GM19193 (cell line): ENCODE results near the gene MPIG6B.

Experiments used
- POLR2A ChIP-seq: IDR thresholded peaks from 4 replicates; pipeline ENCODE4 v1.6.1; 2011; ENCODE audit not compliant: insufficient read depth, insufficient read length; ENCODE audit errors: extremely low read depth

Gene MPIG6B

DNA sequence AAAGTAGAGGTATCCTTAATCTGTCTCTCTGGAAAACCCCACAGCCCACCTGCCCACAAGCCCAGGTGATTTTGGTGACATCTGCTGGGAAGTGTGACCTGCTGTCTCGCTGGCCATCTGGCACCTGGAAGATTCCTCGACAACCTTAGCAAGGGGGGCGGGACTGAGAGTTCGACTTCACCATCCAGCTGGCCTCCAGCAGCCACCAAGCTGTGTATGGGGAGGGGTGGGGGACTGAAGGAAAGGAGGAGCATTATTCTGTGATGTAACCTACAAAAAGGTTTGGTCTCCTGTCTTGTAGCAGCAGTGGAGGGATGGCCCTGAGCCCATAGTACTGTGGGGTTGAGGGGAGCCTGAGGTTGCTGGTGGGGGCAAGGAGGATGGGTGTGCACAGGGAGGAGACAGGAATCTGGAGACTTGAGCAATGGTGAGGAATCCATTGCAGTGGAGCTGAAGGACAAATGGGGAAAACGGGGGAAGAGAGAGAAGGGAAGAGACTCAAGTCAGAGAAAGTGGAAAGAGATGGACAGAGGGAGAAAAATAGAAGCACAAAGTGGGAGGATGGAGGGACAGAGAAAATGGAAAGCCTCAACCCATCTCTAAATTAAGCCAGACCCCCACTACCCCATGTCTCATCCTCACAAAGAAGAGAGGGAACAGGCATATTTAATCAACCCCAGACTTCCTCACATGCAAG lies 12.5 kb upstream of the MPIG6B start:
- no peak for TF ChIP-seq POLR2A

GRCh38 chr6:31711233-31711632 lies 11.9 kb upstream of the MPIG6B start:
- TF ChIP-seq POLR2A = no peak

GRCh38 chr6:31712296-31712695 lies 10.9 kb upstream of the MPIG6B start:
- TF ChIP-seq POLR2A = no peak

- no peak for TF ChIP-seq POLR2A
Measured at GRCh38 chr6:31713465-31713864, 9.7 kb upstream of the MPIG6B start.

DNA sequence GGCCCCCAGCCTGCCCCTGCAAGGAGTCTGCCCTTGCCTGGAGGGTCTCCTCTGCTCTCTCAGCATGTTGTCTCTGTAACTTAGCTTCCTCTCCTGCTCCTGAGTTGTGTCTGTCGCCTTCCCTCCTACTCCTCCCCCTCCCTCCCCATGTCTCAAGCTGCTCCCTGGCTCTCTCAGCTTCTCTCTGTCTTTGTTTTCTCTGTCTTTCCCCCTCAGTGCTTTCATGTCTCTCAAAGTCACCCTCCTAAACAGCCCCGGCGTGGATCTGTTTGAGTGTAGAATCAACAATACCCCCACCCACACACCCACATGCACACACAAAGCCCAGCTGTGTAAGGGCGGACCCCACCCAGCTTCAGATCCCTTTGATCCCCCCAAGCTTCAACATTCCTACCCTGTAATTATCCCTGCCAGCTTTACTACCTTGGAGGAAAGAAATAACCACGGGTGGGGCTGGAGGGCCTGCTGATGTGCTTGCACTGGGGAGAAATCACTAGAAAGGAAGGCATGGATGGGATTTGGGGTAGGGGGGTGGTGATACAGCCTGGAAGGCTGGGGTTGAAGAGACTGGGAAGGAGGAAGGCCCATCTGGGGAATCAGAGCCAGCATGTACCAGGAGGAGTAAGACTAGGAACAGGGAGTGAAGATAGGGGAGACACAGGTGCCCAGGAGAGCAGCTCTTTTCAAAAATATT lies 9.0 kb upstream of the MPIG6B start:
- no peak for TF ChIP-seq POLR2A

DNA sequence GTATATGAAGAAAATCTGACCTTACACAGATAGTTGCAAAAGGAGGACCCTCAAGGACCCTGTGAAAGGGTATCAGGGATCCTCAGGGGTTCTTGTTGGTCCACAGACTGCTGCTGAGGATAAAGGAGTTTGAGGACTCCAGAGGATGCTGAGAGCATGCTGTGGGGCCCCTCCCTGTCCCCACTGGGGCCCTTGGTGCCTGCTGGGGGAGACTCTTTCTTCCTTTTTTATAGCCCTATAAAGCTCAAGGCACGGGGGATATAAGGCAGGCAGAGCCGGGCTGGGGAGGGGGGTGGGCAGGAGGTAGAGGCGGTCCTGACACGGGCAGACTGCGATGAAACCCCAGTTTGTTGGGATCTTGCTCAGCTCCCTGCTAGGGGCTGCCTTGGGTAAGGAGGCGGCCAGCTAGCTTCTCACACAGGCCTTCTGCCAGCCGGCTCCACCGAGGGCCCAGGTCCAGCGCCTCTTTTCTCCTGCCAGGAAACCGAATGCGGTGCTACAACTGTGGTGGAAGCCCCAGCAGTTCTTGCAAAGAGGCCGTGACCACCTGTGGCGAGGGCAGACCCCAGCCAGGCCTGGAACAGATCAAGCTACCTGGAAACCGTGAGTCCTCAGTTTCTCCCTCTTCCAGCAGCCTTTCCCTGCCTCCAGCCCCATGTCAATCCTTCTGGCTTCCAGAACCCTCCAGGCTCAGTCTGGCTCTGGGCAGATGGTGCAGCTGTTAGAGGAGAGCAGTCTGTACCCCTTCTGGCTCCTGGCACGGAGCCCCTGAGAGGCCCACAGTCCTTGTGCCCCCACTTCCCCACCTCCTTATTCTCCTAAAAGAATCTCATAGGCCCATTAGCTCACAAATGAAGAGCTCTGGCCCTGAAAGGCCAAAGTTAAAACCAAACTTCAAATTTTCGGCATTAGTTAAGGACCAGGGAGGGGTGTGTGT lies 7.9 kb upstream of the MPIG6B start, which contains the start of gene LY6G6D:
Gene LY6G6D (plus strand): TSS at position 327 of the 937 bp plus-strand sequence. CDS start 8 bp downstream, at position 335.
- no peak for TF ChIP-seq POLR2A

DNA sequence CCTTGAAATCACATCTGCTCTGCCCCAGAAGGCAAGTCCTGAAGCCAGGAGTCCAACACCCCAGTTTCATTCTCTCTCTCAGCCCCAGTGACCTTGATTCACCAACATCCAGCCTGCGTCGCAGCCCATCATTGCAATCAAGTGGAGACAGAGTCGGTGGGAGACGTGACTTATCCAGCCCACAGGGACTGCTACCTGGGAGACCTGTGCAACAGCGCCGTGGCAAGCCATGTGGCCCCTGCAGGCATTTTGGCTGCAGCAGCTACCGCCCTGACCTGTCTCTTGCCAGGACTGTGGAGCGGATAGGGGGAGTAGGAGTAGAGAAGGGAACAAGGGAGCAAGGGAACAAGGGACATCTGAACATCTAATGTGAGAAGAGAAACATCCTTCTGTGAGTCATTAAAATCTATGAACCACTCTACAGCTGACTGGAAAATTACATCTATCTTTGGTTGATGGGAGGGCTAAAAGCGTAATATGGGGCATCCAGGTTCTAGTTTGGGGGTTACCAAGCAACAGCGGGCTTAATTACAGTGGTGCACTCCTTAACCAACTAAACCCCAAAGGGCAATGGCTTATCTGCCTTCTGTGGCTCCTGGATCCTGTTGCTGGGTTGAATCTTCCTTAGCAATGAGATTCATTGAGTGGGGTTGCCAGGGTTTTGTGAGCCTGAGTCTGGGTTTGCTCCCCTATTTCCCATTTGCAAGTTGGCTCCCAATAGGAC lies 5.5 kb upstream of the MPIG6B start:
- TF ChIP-seq POLR2A = no peak

DNA sequence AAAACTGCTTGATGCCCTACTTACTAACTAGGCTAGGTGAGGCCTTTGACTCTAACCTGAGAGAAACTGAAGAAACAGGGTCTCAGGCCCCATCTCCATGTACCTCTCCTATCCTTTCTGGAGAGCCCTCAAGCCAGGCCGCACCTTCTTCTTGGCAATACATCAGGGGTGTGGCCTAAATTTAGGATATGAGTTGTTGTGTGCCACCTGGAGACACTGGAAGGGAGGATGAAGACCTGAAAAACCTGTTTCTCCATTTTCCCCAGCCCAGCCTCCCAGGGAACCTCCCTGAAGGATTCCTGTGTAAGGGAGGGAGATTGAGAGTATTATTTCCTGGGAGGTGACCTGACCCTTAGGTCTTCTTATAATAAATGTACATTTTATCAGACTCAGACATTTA lies 4.9 kb upstream of the MPIG6B start:
- TF ChIP-seq POLR2A = no peak

GRCh38 chr6:31719001-31719400 lies 4.2 kb upstream of the MPIG6B start:
- TF ChIP-seq POLR2A = no peak

DNA sequence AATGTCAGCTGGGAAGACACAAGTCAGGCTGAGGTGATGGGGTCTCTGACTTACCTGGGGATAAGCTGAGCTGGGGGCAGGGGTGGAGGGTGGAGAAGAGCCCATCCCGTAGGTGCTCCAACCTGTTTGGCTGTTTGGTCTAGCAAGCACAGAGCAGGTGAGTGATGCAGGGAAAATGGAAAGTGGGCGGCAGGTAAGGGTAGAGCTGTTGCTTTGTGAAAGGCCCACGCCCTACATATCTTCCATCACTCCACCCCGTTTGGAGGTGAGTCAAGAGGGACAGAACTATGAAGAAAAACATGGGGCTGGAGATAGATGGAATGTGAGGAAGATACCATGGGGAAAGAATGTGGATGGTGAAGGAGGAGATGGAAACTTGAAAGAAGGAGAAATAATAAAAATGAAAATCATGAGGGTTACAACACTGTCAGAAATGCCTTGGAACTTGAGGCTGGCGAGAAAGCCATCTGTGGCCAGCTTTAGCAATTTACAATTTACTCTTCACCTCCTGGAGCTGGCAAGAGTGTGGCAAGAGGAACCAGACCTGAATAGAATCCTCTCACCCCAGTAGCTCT lies 2.9 kb upstream of the MPIG6B start:
- TF ChIP-seq POLR2A = no peak

GRCh38 chr6:31721351-31722020 lies 1.7 kb upstream of the MPIG6B start, which contains the start of gene LY6G6C:
TSS of gene LY6G6C (minus strand) at chr6:31721746. CDS start at chr6:31721679, 67 bp downstream.
- TF ChIP-seq POLR2A = no peak

DNA sequence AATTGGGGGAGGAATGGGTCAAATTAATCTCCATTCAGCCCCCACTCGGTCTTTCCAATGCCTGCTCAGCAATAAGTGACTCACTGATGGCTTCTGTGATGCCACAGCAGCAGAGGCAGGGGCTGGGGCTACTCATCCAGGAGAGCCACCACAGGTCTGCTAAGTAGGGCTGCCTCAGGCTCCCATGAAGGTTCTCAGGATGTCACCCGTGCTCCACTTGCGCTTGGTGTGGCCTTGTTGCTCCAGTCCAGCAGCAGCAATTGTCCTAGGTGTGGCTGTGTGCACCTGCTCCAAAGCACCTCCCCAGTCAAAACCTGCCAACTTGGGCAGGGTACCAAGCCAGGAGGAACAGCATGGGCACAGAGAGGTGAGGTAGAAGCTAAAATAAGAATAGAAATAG lies 1.0 kb upstream of the MPIG6B start:
- no peak for TF ChIP-seq POLR2A

GRCh38 chr6:31723980-31724691 lies 963 bp downstream of the MPIG6B start:
- TF ChIP-seq POLR2A = no peak

- TF ChIP-seq POLR2A = no peak
Measured at GRCh38 chr6:31725502-31726350, 2.6 kb downstream of the MPIG6B start.
